Measurements from ENCODE around the gene SUSD3.

Gene SUSD3

DNA sequence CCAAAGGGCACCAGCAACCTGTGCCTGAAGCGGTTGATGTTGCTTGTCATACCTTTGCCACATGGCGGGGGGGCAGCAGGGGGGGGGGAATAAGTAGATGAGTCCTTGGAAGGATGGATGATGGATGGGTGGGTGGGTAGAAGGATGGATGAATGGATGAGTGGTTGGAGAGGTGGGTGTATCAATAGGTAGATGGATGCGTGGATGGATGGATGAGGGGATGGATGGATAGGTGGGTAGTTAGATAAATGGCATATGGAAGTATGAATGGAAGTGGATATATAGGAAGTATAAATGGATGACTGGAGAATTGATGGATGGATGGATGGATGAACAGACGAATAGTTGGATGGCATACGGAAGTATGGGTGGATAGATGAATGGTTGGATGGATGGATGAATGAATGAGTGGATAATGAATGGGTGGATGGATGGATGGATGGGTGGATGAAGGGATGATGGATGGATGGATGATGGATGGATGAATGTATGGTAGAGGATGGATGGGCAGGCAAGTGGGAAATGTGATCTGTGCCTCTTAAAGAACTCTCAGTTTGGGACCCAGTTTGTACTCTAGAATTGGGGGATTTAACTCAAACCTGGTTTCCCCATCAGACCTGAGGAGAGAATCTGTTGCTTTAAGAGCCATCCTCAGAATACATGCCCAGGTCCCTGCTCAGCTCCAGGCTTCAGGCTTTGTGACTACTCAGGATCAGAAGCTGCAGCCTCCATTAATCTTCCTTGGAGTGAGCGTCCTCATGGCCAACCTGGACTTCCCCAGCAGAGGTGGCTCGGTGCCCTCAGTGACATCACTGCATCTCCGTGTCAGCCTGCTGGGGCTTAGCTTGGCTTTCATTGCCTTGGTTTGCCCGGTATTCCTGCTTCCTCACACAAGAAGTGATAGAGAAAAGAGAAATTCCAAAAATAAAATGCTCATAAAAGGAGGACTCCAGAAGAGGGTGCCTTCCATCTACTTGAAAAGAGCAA, 27.6 kb upstream of the SUSD3 start:
- no peak for DNase-seq

DNA sequence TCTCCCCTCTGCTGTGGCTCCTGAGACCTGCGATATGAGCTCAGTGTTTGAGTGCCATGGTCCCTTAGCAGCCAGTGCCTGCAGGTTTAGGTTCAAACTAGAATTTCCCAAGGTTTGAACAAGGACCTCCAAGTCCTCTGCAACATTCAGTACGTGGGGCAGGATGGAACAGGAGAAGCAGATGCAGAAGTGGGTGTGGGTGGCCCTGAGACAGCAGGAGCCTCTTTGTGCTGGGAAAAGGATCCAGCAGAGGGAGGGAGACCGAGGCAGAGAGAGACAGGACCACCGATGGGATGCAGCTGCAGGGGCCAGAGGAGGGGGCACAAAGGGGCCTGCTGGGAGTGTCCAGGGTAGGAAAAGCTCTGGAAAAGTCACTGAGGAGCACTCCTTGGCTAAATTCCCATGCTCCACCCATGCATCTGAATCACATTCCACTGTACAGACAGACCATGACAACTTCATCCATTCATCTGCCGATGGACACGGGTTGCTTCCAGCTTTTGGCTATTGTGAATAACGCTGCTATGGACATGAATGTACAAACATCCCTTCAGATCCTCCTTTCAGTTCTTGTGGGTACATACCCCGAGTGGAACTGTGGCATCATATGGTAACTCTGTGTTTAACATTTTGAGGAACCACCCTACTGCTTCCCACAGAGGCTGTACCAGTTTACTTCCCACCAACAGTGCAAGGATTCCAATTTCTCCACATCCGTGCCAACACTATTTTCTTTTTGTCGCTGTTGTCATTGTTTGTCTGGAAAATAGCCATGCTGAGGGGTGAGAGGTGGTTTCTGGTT, 26.7 kb upstream of the SUSD3 start:
- no peak for DNase-seq

DNA sequence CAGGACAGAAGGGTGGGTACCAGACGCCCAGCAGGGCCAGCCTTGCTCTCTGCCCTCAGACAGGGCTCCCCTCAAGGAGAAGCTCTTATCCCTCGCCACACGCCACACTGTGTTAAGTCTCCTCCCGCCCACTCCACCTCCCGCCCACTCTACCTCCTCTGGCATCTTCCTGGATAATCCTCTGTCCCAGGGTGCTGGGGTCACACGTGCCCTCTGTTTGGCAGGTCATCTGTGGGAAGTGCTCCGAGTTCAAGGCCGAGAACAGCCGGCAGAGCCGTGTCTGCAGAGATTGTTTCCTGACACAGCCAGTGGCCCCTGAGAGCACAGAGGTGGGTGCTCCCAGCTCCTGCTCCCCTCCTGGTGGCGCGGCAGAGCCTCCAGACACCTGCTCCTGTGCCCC, 26.0 kb upstream of the SUSD3 start:
- no peak for DNase-seq

DNA sequence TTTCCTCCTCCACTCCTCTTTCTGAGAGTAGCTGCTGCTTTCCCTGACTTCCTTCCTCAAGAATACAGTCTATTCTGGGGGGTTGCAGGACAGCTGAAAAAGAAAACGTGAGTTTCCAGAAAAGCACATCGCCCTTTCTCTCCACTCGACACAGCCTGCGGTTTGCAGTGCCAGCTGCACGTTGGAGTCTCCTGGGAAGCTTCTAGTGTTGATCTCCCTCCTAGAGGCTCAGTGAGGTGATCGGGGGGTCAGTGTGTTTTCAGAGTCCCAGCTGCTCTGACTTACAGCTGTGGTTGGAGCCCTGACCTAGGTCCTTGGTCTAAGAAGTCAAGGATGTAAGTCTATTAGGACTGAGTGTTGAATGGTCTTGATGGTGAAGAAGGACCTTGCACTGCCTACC, 25.0 kb upstream of the SUSD3 start:
- no peak for DNase-seq

DNA sequence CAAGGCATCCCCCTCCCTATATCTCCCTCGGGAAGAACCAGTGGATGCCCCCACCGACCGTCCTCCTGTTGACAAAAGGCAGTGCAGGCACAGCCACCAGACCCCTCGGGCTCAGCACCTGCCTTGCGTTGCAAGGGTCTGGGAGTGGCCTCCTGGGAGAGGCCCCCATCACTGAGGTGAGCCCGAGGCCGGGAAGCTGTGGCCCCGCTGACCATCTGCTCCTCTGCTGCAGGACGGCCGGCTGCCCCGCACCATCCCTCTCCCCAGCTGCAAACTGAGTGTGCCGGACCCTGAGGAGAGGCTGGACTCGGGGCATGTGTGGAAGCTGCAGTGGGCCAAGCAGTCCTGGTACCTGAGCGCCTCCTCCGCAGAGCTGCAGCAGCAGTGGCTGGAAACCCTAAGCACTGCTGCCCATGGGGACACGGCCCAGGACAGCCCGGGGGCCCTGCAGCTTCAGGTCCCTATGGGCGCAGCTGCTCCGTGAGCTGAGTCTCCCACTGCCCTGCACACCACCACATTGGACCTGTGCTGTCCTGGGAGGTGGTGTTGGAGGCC, 23.3 kb upstream of the SUSD3 start:
- no peak for DNase-seq

DNA sequence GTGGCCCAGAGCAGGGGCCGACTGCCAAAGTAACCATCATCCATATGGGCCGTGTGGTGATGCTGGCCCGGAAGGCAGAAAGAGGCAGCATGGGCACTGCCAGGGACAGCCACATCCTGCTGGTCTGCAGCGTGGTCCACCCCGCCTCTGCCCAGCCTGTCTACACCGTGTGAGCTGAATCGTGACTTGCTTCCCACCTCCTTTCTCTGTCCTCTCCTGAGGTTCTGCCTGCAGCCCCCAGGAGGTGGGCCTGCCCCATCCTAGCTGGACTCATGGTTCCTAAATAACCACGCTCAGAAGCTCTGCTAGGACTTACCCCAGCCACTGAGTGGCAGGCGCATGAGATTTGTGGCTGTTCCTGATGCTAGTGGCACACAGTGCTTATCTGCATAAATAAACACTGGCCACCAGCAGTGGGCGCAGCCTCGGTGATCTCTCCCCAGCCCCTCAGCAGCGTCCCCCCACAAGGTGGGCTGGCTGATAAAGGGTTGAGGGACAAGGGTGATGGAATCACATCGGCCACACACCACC, 22.6 kb upstream of the SUSD3 start:
- no peak for DNase-seq

DNA sequence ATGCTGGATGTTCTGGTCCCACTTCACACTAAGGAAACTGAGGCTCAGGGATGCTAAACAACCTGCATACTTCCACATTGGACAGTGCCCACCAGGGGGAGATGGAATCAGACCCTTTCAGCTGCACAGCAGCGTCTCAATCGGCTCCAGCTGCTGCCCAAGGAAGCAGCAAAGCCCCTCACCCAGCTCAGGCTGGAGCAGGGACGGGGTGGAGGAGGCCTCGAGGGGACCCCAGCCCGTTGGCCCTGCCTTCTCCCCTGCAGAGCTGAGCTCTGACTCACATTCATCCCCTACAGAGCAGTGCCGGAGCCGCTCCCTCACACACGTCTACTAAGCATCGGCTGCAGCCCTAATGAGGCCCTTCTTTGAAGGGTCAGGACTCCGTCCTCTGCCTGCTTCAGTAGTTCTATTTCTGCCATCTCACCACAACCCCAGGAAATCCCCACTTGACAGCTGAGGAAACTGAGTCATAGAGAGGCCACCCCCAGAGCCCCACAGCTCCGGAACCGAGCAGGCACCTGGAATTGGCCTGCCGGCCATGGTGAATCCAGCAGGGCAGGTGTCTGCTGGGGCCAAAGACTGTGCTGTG, 21.5 kb upstream of the SUSD3 start:
- peak in 2 of 6 experiments; percentile 11 to 22 for DNase-seq

DNA sequence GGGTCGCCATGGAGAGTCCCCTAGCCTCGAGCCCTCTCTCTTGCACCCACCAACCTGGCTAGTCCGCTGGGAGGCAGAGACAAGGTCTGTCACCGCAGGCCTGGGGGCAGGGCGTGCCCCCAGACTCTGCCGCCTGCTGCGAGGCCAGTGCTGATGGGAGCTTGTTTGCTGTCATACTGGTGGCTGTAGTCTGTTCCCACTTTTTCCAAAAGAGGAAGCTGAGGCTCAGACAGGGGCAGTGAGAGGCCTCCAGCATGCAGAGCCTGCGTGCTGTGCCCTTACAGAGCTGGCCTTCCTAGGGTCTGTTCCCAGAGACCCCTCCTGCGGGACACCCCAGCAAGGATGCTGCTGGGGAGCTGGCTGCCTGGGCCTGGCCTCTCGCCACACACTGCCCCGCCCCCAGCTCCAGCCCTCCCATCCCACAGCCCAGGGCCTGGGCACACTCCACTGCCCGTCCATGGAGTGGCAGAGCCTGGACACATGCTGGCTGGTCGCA, 21.0 kb upstream of the SUSD3 start:
- DNase-seq, result no peak

DNA sequence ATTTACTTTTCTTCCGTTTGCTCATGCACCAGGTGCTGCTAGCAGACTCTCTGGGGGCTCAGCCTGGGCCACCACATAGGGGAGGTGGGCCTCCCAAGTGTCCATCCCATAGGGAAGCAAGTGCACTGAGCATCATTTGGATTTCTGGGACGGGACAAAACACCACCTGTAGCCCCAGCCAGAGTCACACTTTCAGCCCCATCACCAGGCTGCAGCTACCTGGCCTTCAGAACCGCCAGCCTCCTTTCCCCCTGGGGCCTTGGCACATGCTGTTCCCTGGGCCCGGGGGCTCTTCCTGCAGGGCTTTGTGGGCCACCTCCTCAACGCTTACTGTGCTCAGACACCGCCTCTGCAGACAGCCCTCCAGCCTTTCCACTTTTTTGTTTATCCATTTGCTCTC, 19.6 kb upstream of the SUSD3 start:
- no peak for DNase-seq

DNA sequence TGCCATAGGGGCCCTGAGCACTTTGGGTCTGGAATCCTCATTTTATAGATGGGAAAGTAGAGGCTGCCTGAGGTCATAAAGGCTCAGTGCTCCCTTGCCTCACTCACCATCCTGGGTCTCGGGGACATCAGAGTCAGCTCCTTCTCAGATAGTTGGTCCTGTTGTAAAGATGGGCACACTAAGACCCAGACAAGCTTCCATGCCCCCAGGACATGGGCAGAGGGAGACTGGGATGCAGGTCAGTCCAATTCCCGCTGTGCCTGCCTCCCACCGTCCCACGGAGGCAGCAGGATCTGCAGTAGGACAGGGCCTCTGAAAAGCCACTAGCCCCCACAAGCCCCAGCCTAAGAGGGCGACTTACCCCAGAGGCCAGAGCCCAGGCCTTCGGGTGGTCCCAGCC, 19.0 kb upstream of the SUSD3 start:
- DNase-seq, result no peak

DNA sequence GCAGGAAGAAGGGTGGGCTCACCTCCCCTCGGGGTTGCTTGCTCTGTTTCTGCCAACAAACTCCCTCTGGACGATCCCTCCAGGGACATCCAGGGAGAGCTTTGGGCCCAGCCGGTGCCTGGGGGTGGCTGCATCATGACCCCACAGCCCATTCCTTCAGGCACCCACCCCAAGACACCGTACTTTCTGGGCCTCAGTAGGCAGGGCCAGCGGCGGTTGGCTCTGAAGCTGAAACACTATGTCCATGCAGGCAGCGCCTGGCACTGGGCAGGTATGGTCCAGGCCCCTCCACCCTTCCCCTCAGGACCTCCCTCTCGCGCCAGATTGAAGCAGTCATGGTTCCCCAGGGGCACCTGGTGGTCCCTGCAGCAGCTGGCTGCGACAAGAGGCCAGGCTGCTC, 18.5 kb upstream of the SUSD3 start:
- DNase-seq, result no peak

DNA sequence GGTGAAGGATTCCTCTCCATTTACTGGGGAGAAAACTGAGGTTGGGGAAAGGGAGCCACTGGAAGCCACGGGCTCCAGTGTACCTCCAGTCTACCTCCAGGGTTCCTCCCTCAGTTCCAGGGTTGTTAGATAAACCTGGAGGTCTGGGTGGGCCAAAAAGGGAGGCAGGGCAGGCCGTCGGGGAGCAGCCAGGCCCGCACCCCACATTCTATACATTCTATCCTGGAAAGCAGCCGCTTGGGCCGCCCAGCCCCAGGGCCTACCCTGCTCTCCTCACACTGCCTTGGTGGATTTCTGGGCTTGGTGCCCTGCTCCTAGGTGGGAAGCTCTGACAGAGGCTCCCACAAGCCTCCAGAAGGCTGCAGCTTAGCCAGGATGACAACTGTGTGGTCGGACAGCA, 18.1 kb upstream of the SUSD3 start:
- no peak for DNase-seq

DNA sequence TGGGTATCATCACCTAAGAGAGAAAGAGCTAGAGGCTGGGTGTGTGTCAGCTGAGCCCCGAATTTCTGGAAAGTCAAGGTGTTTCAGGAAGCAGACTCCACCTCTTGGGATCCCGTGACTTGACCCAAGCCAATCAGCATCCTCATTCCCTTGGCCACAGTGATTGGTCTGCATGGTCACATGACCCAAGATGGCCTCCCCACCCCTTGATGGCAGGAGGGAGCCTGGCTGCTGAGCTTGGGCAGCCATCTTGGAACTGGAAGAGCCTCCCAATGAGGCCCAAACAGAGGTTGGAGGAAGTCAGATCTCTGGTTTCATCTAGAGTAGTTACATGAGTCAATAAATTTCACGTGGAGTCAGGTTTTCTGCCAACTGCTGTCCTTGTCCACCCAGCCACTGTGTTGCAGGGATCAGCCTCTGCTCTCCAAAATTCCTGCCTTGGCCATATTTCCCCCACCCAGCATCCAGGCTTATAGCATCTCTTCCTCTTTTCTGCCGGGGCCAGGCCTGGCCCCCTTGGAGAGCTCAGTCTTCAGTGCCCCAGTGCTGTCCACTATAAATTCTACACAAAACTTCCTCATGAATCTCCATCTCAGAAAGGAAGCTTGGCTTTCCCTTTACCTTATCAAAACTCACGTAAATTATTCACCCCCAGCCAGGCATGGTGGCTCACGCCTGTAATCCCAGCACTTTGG, 17.2 kb upstream of the SUSD3 start:
- no peak for DNase-seq

DNA sequence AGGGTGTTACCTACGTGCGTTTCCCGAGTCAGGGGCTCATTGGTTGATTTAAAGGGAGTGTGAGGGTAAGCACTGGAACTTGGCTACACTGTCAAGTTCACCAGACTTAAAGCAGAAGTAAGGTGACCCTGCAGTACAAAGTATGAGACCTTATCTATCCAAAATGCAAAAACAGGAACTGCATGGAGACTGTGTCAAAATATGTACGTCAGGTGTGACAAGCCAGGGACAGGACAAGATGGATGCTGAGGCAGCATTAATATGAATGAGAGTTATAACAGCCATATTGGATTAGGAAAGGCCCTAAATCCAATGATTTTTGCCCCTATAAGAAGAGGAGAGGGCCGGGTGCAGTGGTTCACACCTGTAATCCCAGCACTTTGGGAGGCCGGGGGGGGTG, 15.4 kb upstream of the SUSD3 start:
- DNase-seq, result peak in 1 of 6 experiments; percentile 20

DNA sequence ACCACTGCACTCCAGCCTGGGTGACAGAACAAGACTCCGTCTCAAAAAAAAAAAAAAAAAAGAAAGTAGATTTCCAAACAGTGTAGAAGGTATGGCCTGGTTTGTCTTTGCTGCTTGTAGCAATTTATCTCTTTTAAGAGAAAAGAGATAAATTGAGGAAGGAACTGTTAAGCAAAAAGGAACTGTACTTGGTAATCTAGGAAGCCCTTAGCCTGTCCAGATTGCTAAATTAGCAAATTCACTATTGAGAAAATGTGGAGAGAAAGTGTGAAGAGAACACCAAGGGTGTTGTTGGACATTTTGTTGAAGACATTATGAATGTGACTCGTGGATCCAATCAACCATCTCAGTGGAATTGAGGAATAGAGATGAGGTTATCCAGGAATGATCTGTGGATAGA, 13.0 kb upstream of the SUSD3 start:
- no peak for DNase-seq

DNA sequence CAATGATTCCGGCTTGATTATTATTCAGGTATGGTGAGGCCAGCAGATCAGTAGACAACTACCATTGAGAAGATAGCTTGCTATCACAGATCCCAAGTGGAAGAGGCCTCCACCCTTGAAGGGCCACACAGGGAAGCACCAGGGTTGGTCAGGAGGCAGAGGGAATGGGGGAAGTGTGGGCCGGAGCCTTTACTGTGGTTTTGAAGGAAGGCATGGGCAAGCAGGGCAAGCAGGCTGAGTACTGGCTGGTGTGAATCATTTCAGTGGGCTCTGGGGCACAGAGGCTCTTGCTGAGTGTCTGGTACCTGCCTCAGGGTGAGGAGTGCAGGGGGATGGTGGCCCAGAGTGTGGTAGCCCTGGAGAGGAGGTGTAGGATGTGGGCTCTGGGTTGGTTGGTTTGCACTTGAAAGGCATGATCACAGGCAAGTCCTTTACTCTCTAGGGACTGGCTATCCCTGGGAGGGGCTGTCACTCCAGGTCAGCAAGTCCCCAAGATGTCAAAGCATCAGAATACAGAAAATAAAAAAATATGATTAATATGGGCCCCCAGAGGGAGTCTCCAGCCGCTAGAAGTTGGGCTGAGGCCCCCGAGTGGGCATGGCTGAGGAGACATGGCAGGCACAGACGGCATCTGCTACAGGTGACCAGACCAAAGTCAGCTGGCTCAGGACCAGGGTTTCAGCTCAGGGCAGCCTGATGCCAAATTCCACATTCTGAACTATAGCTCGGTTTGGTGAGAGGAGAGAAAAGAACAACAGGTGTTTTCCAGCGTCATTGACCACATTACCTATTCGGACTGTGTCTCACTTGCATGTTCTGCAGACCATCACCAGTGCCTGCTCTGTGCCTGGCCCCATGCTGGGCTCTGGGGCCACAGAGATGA, 9.7 kb upstream of the SUSD3 start:
- DNase-seq, result no peak

DNA sequence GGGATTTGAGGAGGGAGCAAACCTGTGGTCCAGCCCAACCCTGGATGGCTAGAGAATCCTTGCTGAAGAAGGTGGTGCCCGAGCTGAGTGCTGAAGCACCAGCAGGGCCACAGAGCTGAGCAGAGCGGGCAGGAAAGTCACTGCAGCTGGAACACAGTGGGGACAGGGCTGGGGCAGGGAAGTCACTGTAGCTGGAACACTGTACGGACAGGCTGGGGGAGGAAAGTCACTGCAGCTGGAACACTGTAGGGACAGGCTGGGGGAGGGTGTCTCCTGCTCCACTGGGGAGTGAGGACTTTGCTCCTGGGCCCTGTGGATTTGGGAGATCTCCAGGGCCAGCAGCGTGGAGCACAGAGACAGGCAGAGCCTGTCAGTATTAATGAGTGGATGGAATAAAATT, 9.0 kb upstream of the SUSD3 start:
- no peak for DNase-seq

DNA sequence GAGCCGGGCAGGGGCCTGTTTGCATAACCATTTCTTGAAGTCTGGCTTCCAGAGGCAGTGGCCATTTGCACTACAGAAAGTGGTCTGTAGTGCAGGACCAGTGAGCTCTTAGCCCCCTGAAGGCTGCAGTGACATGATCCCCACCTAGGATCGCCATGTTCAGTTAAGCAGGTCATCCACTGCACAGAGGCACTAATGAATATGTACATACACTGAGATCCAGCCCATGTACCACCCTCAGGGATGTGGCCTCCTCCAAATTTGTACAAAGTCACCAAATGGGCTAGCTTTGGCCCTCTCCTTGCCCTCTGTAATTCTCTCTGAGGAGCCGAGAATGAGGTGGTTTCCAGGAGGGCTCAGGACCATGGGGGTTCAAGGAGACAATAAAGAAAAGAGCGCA, 8.3 kb upstream of the SUSD3 start:
- no peak for DNase-seq

DNA sequence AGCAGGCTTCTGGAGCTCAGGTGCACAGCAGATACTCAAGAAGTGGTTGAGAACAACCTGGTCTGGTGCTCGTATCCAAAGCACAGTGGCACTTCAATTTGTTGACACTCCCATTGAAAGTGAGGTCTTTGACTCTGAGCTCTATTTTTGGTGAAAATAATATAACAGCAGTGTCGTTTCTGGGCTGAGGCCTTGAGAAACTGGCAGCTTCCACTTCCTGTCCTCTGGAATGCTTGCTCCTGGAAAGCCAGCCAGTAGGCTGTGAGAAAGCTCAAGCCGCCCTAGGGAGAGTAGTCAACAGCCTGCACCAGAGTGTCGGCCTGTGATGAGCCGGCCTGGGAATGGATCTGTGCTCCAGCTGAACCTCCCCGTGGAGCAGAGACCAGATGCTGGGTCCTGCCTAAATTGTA, 6.8 kb upstream of the SUSD3 start:
- DNase-seq, result no peak

DNA sequence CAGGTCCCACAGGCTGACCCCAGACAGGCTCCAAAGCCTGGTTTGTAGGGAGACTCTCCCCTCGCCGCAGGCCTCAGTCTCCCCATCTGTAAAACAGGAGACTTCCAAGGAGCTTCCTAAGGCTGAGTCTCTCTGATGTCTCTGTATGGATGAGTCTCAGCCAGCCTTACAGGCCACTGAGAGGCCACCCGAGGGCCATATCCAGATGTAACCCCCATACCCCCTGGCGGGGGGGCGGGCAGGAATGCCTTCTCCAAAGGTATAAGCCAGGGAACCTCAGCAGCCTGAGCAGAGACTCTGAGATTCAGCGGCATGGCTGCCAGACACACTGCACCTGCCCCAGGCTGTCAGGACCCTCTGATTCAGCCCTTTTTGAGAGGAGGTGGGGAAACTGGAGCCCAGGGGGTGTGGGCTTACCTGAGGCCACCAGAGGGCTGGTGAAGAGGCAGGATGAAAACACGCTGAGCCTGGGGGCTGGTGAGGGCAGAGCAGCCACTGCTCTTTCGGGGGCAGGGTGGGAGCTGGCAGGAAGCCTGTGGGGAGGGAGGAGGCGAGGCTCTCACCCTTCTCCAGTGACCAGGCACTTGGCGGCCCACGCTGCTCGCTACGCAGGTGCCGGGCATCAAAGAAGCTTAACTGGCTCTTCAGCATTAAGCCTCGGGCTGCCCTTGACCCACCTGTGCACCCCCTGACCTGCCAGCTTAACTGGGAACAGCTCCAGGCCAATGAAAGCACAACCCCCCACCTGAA, 5.5 kb upstream of the SUSD3 start:
- no peak for DNase-seq
